Fibroblast of skin of right quadriceps (primary cell): Measurements from ENCODE around the gene WFIKKN1.

Source experiments
- DNase-seq: peaks from one replicate; pipeline ENCODE4 v3.0.0-alpha.2; 2013

Gene WFIKKN1

DNA sequence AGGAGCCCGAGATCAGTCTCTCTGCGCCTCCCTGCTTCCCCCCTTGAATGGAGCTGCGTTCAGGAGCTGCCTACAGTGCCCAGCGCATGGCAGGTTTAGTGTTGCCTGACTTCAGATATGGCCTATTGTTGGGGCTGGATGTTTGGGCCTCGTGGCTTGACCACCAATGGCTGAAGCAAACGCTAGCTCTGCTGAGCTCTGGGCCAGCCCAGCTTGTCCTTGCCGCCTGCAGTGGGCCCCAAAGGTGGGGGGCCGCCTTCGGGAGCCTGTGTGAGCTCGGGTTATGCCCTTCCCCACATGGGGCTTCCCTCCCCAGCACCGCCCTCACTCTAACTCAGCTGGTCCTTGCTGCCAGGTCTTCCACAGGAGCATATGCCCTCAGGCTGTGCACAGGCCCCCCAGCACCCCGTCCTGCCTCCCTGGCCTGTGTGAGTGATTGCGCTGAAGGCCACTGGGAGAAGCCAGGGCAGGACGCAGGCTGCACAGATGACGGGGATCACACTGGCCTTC, 7.3 kb downstream of the WFIKKN1 start:
- DNase-seq, result no peak

- DNase-seq, result no peak
Measured at GRCh38 chr16:638836-639235, 8.1 kb downstream of the WFIKKN1 start.

GRCh38 chr16:640614-641013, 9.8 kb downstream of the WFIKKN1 start:
- DNase-seq, result no peak

- peak; percentile 57 for DNase-seq
Measured at GRCh38 chr16:641326-642188, 10.8 kb downstream of the WFIKKN1 start, which contains the start of gene MCRIP2. Gene MCRIP2, plus strand, starts transcription at chr16:641828. Its CDS starts 164 bp downstream, at chr16:641992.

DNA sequence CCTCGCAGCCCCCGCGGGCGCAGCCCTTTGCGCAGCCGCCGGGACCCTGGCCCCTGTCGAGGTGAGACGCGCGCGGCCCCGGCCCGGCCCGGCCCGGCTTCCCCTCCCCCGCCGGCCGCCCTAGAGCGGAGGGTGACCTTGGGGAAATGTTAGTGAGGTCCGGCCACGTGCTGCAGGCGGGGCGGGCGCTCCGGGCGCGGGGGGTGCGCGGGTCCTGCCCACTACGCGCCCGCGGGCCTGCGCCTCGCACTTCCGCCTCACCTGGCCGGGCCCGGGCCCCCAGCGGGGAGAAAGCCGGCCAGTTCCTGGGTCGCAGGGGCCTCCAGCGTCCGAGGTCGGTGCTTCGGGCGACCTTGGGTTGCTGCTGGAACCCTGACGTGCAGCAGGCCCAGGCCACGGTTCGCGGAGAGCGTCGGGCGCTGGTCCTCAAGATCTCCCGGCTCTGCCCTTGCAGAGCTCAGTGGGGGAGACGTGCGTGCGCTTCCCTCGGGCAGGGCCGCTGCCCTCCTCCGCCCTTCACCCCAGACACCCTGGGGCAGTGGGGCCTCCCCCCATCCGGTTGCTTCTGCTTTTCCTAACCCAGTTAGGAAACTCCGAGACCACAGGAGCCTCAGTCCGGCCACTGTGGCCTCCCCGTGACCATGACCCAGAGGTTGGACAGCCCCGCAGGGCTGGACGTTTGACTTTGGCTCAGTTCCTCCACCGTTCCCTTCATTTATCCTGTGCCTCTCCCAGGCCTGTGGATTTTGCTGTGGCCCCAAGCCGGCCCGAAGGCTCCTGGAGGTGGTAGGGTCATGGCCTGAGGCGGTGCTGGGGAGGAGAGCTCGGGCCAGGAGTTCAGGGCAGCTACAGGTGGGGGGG, 11.6 kb downstream of the WFIKKN1 start:
- no peak for DNase-seq

DNA sequence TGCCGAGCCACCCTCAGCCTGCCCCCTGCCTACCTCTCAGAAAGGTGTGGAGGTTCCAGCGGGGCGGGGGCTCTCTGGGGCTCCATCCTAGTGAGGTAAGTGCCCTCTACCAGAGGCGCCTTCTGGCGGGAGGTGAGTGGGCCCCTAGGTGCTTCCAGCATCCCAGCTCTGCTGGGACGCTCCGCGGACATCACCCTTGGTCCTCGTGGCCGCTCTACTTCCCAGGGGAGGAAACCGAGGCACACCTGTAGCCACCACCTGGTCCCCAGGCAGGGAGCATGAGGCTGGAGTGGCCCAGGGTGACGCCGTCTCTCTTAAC, 12.2 kb downstream of the WFIKKN1 start:
- no peak for DNase-seq

- DNase-seq, result no peak
Measured at GRCh38 chr16:644556-644955, 13.8 kb downstream of the WFIKKN1 start.

GRCh38 chr16:645852-646678, 15.3 kb downstream of the WFIKKN1 start:
- no peak for DNase-seq

DNA sequence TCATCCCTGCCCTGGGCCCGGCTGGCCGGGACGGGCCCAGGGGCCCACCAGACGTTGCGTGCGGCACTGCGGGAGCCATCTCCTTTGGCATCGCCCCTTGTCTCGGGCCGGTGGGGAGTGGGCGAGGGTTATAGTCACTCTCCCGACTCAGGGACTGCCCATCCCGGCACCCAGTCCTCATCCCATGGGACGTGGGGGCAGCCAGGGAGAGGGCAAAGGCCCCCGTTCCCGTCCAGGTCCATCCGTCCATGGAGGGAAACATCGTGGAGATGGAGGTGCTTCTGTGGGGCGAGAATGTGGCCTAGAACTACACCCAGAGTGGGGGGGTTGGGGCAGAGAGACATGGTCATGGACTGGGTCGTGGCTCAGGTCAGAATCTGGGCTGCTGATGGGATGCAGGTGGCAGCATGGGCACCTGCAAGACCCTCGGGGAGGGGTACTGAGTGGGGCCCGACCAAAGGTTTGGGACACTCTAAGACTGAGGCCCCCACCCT, 15.9 kb downstream of the WFIKKN1 start:
- no peak for DNase-seq

- DNase-seq, result no peak
Measured at GRCh38 chr16:647173-647902, 16.6 kb downstream of the WFIKKN1 start.

GRCh38 chr16:648071-648780, 17.4 kb downstream of the WFIKKN1 start:
- peak; percentile 20 for DNase-seq

GRCh38 chr16:648781-649589, 18.2 kb downstream of the WFIKKN1 start, which contains the start of gene WDR90:
Gene WDR90, plus strand, starts transcription at chr16:649365. Its CDS starts 52 bp downstream, at chr16:649417.
- peak; percentile 88 for DNase-seq

- no peak for DNase-seq
Measured at GRCh38 chr16:649631-650030, 18.8 kb downstream of the WFIKKN1 start.

DNA sequence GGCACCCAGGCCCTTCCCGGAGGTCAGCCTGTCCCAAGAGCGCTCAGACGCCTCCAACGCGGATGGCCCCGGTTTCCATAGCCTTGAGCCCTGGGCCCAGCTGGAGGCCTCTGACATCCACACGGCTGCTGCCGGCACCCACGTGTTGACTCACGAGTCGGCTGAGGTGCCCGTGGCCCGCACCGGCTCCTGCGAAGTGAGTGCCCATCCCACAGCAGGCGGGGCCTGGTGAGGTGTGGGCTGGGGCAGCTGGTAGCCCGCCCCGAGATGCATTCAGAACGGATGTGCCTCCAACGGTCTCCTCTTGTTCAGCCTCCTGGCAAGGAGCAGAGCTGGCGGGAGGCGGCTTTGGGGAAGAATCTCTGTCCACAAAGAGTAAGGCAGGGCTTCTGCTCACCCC, 21.1 kb downstream of the WFIKKN1 start:
- no peak for DNase-seq

- DNase-seq, result no peak
Measured at GRCh38 chr16:652454-653305, 21.9 kb downstream of the WFIKKN1 start.

GRCh38 chr16:654034-654433, 23.2 kb downstream of the WFIKKN1 start:
- no peak for DNase-seq

GRCh38 chr16:657487-657886, 26.7 kb downstream of the WFIKKN1 start:
- DNase-seq, result no peak

DNA sequence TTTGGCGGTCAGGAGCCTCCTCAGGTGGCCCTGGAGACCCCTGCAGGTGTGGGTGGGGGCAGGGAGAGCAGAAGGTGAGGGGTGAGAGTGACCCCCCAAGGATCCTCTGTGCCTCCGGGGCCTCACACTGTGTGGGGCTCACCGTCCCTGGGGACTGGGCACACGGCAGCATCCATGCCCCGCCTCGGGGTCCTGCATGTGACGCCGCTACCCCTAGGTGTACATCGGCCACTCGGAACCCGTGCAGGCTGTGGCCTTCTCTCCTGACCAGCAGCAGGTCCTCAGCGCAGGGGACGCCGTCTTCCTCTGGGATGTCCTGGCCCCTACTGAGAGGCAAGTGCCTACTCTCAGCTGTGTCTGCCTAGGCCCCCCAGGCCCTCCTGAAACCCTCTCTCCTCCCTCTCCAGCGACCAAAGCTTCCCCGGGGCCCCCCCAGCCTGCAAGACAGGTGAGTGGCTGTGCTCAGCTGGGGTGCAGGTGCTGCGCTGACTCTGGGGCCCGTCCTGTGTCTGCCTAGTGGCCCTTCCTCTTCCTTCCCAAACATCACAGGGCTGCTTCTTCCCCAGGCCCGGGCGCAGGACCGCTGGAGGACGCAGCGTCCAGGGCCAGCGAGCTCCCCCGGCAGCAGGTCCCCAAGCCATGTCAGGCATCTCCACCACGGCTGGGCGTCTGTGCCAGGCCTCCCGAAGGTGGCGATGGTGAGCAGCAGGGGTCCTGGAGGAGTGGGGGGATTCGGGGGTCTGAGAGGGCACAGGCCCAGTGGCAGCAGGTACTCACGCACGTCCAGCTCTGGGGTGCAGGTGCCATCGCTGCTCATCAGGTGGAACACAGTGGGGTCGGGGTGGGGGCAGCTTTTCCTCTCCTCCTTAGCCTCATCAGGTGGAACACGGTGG, 28.1 kb downstream of the WFIKKN1 start:
- DNase-seq, result no peak
